Neural progenitor cell (in vitro differentiated cells): ENCODE results near the gene SEMA3E. TPM values are rescaled to one million over a fixed set of nuclear protein-coding genes. Genes with fewer than 3 reads are reported as not detected.

ENCODE experiments used
- DNase-seq: peaks from one replicate; pipeline ENCODE4 v3.0.0-alpha.2; 2016; ENCODE audit warnings: low spot score
- H2AFZ ChIP-seq: fragments of 200-600 bp; sonication (generic); replicated peaks from 2 replicates; pipeline ENCODE4 v1.6.1; 2016; ENCODE audit warnings: antibody characterized with exemption
- H3F3A ChIP-seq: fragments of 200-600 bp; sonication (generic); 2 replicates; pipeline ENCODE4 v1.6.1; 2016; ENCODE audit warnings: antibody characterized with exemption, low read depth
- H3K27ac ChIP-seq: fragments of 200-600 bp; sonication (generic); 2 replicates; pipeline ENCODE4 v1.5.1; 2016; ENCODE audit warnings: mild to moderate bottlenecking
- H3K27me3 ChIP-seq: fragments of 200-600 bp; sonication (generic); 2 replicates; pipeline ENCODE4 v1.6.1; 2016; ENCODE audit warnings: mild to moderate bottlenecking, moderate library complexity
- H3K36me3 ChIP-seq: fragments of 200-600 bp; sonication (generic); 2 replicates; pipeline ENCODE4 v1.5.1; 2016
- H3K4me1 ChIP-seq: fragments of 200-600 bp; sonication (generic); 2 replicates; pipeline ENCODE4 v1.6.1; 2016; ENCODE audit warnings: mixed run types
- H3K4me2 ChIP-seq: fragments of 200-600 bp; sonication (generic); 2 replicates; pipeline ENCODE4 v1.6.1; 2016
- H3K4me3 ChIP-seq: fragments of 200-600 bp; sonication (generic); 2 replicates; pipeline ENCODE4 v1.5.1; 2016
- H3K79me2 ChIP-seq: fragments of 200-600 bp; sonication (generic); 2 replicates; pipeline ENCODE4 v1.6.1; 2016; ENCODE audit warnings: low read depth
- H3K9ac ChIP-seq: fragments of 200-600 bp; sonication (generic); 2 replicates; pipeline ENCODE4 v1.6.1; 2016
- H3K9me3 ChIP-seq: fragments of 200-600 bp; sonication (generic); 2 replicates; pipeline ENCODE4 v1.5.1; 2016; ENCODE audit warnings: low read depth
- H4K20me1 ChIP-seq: fragments of 200-600 bp; sonication (generic); 2 replicates; pipeline ENCODE4 v1.6.1; 2016; ENCODE audit warnings: low read depth
- H3K27ac Mint-ChIP-seq: 3 replicates; pipeline ENCODE4 v1.8.0; 2021; ENCODE audit warnings: mixed read lengths
- H3K27me3 Mint-ChIP-seq: 2 replicates; pipeline ENCODE4 v1.8.0; 2022; ENCODE audit warnings: low read depth, mild to moderate bottlenecking, inconsistent platforms, moderate library complexity, mixed read lengths; ENCODE audit not compliant: insufficient read depth
- H3K36me3 Mint-ChIP-seq: 3 replicates; pipeline ENCODE4 v1.8.0; 2021; ENCODE audit warnings: mixed read lengths
- H3K4me1 Mint-ChIP-seq: 3 replicates; pipeline ENCODE4 v1.8.0; 2021; ENCODE audit warnings: mixed read lengths
- H3K4me3 Mint-ChIP-seq: 3 replicates; pipeline ENCODE4 v1.8.0; 2021; ENCODE audit warnings: mild to moderate bottlenecking, moderate library complexity, mixed read lengths
- H3K9me3 Mint-ChIP-seq: 3 replicates; pipeline ENCODE4 v1.8.0; 2020; ENCODE audit warnings: mixed read lengths
- CTCF ChIP-seq: fragments of 200-600 bp; sonication (generic); IDR thresholded peaks from 2 replicates; pipeline ENCODE4 v1.5.1; 2017; ENCODE audit warnings: antibody characterized with exemption, mild to moderate bottlenecking
- EZH2 ChIP-seq: fragments of 200-600 bp; sonication (generic); IDR thresholded peaks from 2 replicates; pipeline ENCODE4 v1.6.1; 2017; ENCODE audit warnings: antibody characterized with exemption, mild to moderate bottlenecking, moderate library complexity
- EZH2phosphoT487 ChIP-seq: fragments of 200-600 bp; sonication (generic); IDR thresholded peaks from 2 replicates; pipeline ENCODE4 v1.6.1; 2017; ENCODE audit warnings: antibody characterized with exemption
- total RNA-seq: library from RNA; depleted of rRNA; stranded (reverse); fragments of >200 nt; gene quantifications from 2 replicates; pipeline ENCODE4 v1.2.3, GENCODE V29; 2015; ENCODE audit warnings: low replicate concordance

Gene SEMA3E
- total RNA-seq, 1 donor from 2014 or later = 5.5 TPM

DNA sequence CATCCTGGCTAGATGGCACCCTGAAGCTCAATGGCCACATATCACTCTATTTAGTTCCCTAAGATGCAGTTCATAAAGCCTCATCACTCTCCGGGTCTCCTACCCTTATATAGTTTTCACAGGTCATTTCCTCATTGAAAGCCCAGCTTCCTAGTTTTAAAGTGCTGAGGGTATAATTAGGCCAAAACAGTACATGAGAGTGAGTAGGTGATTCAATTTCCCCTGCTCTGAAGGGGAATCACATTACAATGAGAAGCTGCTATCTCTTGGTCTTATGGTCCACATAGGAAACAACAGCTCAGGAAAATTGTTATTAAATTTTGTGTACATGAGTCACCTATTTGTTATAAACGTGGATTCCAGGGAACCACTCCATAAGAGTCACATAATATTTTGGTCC lies 162.0 kb downstream of the SEMA3E start:
- Histone ChIP-seq H3K4me1 (no peaks in the 10 kb centered on the region), H4K20me1 (no peaks in the 10 kb centered on the region), H3K4me2 (no peak overlapping the region), H3K4me3 (no peak overlapping the region), H3K79me2 (no peaks in the 10 kb centered on the region), H2AFZ (no peak overlapping the region), H3F3A (no peaks in the 10 kb centered on the region), H3K9me3 (no peaks in the 10 kb centered on the region), H3K27me3 (no peaks in the 10 kb centered on the region), H3K36me3 (no peaks in the 10 kb centered on the region), H3K9ac (no peak overlapping the region), H3K27ac (no peak overlapping the region)
- Mint-ChIP-seq H3K36me3 (no peaks in the 10 kb centered on the region), H3K4me1 (no peaks in the 10 kb centered on the region), H3K9me3 (no peaks in the 10 kb centered on the region), H3K27ac (no peak overlapping the region), H3K27me3 (peaks cover 1% of the 10 kb centered on the region), H3K4me3 (no peak overlapping the region)
- TF ChIP-seq EZH2phosphoT487 = no peak
- TF ChIP-seq CTCF = no peak
- TF ChIP-seq EZH2 = no peak
- no peak for DNase-seq

DNA sequence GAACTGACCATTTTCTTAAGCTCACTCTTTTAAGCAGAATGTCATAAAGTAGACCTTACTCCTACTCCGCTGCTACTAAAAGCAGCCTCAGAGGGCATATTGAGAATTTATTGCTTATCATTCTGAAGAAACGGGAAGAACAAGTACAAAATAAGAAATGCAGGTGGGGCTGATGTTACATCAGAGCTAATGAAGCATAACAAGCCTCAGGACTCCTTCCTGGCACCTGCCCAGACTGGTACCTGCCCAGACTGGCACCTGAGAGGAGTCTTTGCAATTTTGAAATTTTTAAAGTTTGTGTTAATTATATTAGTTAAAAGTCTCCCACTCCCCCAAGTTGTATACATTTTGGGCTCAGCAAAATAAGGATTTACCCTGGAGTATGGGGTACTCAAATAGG lies 162.4 kb downstream of the SEMA3E start:
- Mint-ChIP-seq H3K27me3 (peaks cover 3% of the 10 kb centered on the region), H3K4me1 (no peaks in the 10 kb centered on the region), H3K4me3 (no peak overlapping the region), H3K27ac (no peak overlapping the region), H3K36me3 (no peaks in the 10 kb centered on the region), H3K9me3 (no peaks in the 10 kb centered on the region)
- no peaks in the 10 kb centered on the region for H4K20me1 ChIP-seq
- TF ChIP-seq EZH2 (no peak), EZH2phosphoT487 (no peak), CTCF (no peak)
- H3K9ac ChIP-seq = no peak overlapping the region
- H3K36me3 ChIP-seq = no peaks in the 10 kb centered on the region
- no peaks in the 10 kb centered on the region for H3K79me2 ChIP-seq
- H3K4me2 ChIP-seq = no peak overlapping the region
- no peak for DNase-seq
- no peaks in the 10 kb centered on the region for H3K9me3 ChIP-seq
- no peak overlapping the region for H3K4me3 ChIP-seq
- no peak overlapping the region for H3K27ac ChIP-seq
- no peaks in the 10 kb centered on the region for H3F3A ChIP-seq
- H3K4me1 ChIP-seq = no peaks in the 10 kb centered on the region
- H3K27me3 ChIP-seq = no peaks in the 10 kb centered on the region
- no peak overlapping the region for H2AFZ ChIP-seq

- no peak overlapping the region for H3K27ac ChIP-seq
- no peaks in the 10 kb centered on the region for H3F3A ChIP-seq
- H3K79me2 ChIP-seq = no peaks in the 10 kb centered on the region
- Mint-ChIP-seq H3K36me3 (no peaks in the 10 kb centered on the region), H3K4me3 (no peak overlapping the region), H3K9me3 (no peaks in the 10 kb centered on the region), H3K27ac (no peak overlapping the region), H3K4me1 (no peaks in the 10 kb centered on the region), H3K27me3 (peaks cover 3% of the 10 kb centered on the region)
- no peak overlapping the region for H2AFZ ChIP-seq
- no peaks in the 10 kb centered on the region for H3K4me1 ChIP-seq
- H3K36me3 ChIP-seq = no peaks in the 10 kb centered on the region
- H3K4me2 ChIP-seq = no peak overlapping the region
- TF ChIP-seq EZH2 (no peak), EZH2phosphoT487 (no peak), CTCF (no peak)
- DNase-seq = no peak
- H3K27me3 ChIP-seq = no peaks in the 10 kb centered on the region
- H3K4me3 ChIP-seq = no peak overlapping the region
- no peaks in the 10 kb centered on the region for H4K20me1 ChIP-seq
- H3K9me3 ChIP-seq = no peaks in the 10 kb centered on the region
- no peak overlapping the region for H3K9ac ChIP-seq
These were observed 164.1 kb downstream of the SEMA3E start for GRCh38 chr7:83484826-83485225.

GRCh38 chr7:83484266-83484665 lies 164.7 kb downstream of the SEMA3E start:
- Histone ChIP-seq H3K4me2 (no peak overlapping the region), H3K79me2 (no peaks in the 10 kb centered on the region), H3K4me3 (no peak overlapping the region), H4K20me1 (no peaks in the 10 kb centered on the region), H3K9ac (no peak overlapping the region), H3K27ac (no peak overlapping the region), H3K27me3 (no peaks in the 10 kb centered on the region), H3F3A (no peaks in the 10 kb centered on the region), H3K4me1 (no peaks in the 10 kb centered on the region), H3K9me3 (no peaks in the 10 kb centered on the region), H3K36me3 (no peaks in the 10 kb centered on the region), H2AFZ (no peak overlapping the region)
- H3K27ac Mint-ChIP-seq = no peak overlapping the region
- H3K4me3 Mint-ChIP-seq = no peak overlapping the region
- H3K4me1 Mint-ChIP-seq = no peaks in the 10 kb centered on the region
- no peaks in the 10 kb centered on the region for H3K36me3 Mint-ChIP-seq
- no peak for TF ChIP-seq EZH2phosphoT487
- no peak for TF ChIP-seq EZH2
- TF ChIP-seq CTCF = no peak
- DNase-seq = no peak
- H3K27me3 Mint-ChIP-seq = peaks cover 3% of the 10 kb centered on the region
- H3K9me3 Mint-ChIP-seq = no peaks in the 10 kb centered on the region
